Stimulated activated CD8-positive, alpha-beta memory T cell treated with anti-CD3 and anti-CD28 coated beads, Interleukin-12 subunit alpha, Interleukin-12 subunit beta, amount 100 ng/mL, for 24 hours (primary cell): ENCODE data around the gene GIT2.
"Not testable (repeated sequence)": the region's sequence is repeated elsewhere in the genome, so short reads cannot be mapped to it uniquely, and the experiment has no call there.

ENCODE experiments used
- DNase-seq: peaks from one replicate; pipeline ENCODE4 v3.0.0-alpha.2; 2020; ENCODE audit errors: extremely low read depth

GIT2 gene

DNA sequence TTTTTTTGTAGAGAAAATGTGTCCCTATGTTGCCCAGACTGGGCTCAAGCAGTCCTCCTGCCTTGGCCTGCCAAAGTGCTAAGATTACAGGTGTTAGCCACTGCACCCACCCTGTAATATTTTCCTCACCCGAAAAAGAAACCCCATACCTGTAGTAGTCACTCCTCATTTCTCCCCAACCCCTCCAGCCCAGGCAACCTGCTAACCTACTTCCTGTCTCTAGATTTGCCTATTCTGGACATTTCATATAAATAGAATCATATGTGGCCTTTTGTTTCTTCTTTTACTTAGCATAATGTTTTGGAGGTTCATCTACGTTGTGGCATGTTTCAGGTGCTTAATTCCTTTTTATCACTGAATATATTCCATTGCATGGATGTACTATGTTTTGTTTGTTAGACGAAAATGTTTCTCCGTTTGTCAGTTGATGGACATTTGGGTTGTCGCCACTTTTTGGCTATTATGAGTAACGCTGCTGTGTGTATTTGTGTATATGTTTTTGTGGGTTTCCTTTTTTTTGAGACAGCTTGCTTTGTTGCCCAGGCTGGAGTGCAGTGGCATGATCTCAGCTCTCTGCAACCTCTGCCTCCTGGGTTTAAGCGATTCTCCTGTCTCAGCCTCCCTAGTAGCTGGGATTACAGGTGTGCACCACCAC lies 9.3 kb upstream of the GIT2 start:
- no peak for DNase-seq

DNA sequence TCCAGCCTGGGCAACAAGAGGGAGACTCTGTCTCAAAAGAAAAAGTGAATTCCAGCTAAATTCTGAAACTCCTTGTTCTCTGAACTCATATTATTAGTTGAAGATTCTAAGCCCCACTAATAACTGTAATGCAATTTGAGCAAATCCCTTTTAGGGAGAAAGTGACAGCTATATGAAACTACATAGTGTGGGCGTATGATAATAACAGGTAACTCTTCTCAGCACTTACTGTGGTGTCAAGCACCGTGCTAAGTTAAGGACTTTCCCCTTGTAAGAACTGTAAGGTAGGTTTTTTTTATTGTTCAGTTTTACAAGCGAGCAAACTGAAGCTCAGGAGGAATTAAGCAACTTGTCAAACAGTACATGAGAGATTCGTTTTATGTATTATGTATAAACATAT lies 8.4 kb upstream of the GIT2 start:
- no peak for DNase-seq

DNA sequence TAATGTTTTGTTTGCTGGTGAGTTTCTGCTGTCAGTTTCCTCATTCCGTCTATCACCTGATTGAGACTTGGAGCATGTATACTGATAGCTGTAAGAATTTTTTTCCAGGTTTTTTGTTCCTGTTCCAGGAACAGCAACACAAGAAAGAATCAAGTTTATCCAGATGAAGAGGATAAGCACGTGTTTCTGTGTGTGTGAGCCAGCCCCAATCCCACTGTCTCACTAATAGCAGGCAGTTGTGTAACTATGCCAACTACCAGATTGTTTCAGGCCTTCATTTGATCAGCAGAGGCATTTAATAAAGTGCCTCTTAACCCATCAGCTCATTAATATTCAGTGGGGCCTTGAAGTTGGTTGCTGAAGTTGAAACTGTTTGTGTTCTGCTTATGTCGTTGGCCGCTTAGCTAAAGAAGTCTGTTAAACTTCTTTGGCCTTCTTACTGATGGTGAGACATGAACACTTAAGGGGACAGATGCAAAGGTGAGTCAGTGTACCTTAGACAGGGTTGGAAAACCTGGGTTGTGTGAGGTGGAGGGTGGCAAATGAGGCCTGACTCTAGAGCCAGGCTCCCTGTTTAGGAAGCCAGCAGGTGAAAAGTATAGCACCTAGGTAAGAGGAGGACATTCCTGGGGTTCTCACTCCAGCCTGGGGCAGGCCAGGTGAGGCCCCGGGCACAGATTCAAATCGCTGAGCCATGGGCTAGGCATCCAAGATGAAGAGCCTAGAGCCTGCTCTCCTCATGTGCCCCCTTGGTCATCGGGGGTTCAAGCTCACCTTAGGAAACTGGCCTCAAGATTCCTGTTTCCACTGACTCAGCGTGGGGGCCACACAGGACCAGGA lies 6.7 kb upstream of the GIT2 start:
- no peak for DNase-seq

DNA sequence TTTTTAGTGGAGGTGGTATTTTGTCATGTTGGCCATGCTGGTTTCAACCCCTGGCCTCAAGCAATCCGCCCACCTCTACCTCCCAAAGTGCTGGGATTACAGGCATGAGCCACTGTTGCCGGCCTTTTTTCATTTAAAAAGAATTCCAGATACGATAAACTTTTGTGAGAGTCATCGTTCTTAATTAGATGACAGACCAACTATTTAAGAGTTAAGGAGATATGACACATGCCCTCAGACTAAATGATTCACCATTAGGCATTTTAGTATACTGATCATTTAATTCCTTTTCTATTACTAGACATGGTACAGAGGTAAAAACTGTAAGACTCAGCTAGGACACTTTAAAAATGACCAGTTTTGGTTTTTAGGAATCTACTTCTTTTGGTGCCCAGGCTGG lies 5.4 kb upstream of the GIT2 start:
- no peak for DNase-seq

DNA sequence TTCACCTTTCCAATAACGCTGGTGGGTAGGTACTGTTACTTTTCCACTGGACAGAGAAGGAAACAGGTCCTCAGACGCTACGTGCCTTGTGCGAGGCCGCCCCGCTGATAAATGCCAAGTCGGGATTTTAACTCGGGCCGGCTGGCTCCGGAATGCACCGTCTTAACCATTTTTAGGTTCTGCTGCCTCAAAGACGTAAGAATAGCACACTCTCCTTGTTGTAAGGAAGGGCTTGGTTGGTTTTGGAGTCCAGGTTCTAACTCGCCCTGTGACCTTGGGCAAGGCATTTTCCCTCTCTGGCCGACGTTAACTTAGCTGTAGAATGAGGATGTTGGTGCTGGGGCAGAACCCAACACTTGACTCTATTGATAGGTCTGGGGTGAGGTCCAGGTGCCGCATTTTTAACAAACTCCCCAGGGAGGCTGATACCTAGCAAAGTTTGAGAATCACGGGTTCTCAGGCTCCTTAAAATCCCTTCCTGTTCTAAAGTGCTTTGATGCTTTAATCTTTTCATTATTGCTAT lies 3.9 kb upstream of the GIT2 start:
- no peak for DNase-seq

DNA sequence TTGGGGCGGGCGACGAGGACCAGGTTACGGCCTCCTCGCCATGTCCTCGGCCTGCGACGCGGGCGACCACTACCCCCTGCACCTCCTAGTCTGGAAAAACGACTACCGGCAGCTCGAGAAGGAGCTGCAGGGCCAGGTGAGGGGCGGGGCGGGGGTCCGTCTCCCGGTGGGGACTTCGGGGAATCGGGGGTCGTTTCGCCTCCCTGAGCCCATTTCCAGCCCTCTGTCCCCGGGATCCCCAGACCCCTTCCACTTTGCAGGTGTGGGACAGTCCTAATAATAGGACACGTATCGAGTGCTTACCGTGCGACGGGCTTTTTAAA lies 3.4 kb upstream of the GIT2 start:
- no peak for DNase-seq

DNA sequence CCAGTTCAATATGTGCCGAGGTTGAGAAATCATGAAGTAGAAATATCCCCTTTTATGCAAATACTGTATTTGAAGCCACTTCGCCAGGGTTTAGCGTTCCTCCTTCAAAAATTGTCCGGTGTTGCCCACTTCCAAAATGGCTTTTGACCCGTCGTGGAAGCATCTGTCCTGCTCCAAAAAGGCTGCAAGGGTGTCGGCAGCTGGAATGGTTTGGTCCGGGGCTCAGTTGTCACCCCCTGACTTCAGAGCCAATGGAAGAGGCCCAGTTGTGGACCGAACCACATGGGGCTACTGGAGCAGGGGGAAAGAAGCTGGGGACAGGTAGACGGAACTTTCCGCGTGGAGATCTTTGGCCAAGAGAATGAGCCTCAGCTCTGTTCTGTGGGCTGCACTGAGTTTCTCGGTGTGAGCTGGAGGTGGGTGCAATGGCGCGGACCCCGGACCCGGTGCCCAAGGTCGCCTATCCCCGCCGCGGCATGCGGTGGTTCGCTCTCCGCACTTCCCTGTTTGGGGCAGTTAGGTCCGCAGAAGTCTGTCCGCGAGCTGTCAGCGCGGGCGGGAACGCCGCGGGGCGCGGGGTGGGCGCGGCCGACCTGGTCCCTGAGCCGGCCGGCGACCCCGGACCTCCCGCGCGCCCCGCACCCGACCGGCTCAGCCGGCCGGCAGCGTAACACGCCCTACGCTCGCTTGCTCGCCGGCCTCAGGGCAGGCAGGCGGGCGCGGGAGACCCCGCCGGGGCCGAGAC lies 2.9 kb upstream of the GIT2 start, which contains the start of gene ANKRD13A:
Gene ANKRD13A (plus strand): TSS at position 527 of the 745 bp plus-strand sequence. CDS start 259 bp downstream, outside the sequence.
- DNase-seq = peak; percentile 57

DNA sequence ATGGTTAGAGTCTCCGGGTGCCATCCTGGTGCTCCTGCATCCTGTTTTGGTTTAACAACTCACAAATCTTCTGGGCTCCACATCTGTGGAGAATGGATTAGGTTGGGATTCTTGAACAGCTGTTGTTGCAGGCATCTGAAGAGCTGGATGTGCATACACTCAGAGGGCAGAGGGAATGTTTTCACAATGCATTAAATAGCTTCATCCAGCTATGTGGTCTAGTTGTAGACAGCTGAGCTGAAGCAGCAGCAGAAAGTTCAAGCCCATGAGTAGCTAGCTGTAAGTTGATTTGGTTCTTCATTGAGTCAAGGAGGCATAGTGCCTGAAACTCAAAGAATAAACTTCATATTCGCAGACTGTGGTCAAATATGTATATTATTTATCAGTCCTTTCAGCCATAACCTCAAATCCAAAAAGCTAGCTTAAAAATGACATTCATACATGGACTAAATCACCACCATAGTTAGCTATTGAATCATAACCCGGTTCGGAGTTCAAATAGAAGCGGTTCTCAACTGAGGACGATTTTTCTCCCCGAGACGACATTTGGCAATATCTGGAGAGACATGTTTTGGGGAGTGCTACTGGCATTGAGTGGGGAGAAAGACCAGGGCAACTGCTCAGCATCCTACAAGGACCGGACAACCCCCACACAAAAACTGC lies 2.2 kb upstream of the GIT2 start:
- DNase-seq = no peak

DNA sequence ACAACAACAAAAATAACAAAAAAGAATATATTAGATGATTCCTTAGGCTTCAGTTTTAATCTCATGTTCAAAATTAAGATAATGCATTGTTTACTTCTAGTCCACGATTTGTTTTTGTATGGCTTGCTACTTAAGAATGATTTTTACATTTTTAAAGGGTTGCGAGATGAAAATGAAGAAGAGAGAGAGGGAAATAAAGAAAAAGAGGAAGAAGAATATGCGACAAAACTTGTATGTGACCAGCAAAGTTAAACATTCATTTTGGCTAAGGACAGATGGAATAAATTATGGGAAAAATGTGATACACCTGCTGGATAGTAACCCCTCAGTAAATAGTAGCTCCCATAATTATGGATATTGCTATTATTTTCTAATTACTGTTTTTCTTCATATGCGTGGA lies 1.2 kb upstream of the GIT2 start:
- no peak for DNase-seq

DNA sequence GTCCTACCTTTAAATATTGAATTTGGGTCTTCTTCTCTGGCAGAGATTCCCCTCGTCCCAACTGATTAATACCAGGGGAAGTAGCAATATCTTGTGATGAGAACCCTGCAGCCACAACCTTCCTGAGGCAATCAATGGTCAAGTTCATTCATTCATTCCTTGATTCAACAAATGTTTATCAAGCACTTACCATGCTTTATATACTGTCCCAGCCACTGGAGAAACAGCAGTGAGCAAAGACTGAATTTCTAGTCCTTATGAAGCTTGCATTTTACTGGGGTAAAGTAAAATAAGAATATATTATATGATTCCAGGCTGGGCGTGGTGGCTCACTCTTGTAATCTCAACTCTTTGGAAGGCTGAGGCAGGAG lies 300 bp upstream of the GIT2 start:
- DNase-seq = no peak

DNA sequence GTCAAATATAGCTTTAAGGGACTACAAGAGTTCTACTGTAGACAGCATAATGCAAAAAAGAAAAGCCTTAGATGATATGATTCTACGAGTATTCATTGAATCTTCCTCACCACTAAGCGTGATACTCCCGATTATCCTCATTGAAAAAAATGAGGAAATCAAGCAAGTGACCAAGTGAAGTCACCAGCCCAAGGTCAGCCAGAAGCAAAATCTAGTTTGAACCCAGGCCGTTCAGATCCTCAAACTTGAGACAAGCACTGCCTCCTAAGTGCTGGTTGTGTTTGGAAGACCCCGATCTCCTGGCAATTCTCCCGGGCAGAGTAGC lies 845 bp downstream of the GIT2 start:
- no peak for DNase-seq

DNA sequence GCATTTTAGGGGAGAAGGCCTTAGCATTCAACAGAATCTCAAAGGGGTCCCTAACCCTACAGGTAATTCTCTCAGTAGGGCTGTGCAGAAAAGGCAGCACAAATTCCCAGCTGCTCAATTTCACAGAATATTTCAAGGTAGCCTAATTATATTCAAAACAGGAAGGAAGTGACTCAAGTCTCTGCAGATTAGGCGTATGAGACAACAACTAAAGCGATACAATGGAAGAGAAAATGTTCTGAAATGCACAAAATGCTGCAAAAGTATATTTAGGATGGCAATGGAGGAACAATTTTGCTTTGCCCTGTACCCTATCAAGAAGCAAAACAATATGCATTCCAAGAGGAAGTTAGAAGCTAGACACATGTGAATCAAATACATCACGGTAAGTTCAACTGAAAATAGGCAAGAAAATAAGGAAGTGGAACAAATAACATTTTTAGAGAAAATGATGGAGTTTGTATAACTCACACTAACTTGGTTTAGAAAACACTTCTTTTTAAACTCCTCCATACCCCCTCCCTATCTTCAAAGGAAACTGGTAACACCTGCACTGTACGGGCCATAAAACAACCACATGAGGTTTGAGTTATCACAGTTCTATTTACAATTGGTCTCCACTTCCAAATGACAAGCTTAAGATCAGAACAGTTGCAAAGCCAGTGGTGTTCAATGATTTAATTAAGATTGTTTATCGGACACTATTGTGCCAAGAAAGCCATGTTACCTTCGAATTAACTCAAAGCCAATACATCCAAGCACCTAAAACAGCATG lies 1.6 kb downstream of the GIT2 start:
- DNase-seq = no peak

DNA sequence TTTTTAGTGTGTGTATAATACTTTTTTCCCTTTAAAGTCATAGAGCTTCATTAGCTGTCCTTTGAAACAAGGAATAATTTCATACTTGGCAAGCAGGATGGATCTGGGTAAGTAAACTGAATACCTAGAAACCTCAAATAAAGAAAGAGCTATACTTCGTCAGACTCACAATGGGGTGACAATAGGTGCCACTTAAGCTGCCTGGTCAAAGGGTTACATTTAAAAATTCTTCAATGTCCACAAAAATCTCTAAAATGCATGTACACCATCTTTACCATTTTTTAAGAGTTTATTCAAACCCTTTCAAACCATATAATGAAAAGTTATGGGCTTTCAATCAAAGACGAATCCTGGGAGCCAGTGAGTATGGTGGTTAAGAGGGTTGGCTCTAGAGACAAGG lies 3.1 kb downstream of the GIT2 start:
- DNase-seq = no peak

DNA sequence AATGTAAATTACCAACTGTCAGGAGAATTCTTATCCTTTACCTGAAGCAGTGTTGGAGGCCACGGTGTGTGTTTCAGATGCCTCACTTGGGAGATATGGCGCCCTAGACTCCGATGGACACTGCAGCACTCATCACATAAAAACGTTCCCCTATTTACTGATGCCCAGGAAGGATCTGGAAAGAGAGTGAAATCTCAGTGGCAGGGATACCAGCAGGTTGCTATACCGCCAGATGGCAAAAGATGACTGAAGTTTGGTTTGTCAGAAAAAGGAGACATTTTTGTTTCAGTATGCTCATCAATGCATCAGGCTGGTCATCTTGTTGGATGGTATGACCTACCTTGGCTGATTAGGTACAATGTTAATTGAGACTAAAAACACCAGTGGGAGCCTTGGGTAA lies 4.6 kb downstream of the GIT2 start:
- DNase-seq = no peak

DNA sequence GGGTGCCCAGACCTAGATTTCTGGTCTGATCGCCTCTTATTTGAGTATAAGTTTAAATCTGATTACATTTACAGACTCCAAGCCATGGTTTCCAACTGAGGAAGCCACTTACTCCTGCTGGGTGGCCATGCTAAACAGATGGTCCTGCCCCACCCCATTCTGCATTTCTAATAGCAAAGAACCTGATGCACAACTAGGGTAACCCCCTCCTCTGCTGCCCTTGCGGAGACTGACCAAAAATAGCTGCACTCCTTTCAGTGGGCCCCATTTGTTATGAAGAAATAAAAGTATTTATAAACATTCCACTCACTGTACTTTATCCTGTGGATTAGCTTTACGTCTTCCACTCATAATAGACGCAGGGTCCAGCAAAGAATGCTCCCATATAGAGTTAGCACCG lies 6.8 kb downstream of the GIT2 start:
- DNase-seq = no peak

DNA sequence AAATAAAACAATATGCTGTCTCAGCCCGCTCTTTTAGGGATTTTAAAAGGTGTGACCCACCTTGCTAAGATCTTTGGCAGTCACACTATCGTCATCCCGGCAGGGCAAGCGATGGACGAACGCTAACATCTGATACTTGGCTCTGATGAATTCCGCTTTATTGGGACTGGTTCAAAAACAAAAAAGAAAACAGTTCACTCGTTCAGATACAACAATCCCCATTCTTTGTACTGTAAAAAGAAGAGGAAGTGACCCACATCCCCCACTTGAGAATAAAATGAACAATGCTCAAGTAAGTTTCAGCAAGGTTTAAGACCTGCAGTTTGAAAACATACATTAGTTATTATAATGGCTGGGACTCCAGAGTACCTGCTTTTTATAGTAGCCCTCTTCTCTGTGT lies 7.3 kb downstream of the GIT2 start:
- DNase-seq = no peak

DNA sequence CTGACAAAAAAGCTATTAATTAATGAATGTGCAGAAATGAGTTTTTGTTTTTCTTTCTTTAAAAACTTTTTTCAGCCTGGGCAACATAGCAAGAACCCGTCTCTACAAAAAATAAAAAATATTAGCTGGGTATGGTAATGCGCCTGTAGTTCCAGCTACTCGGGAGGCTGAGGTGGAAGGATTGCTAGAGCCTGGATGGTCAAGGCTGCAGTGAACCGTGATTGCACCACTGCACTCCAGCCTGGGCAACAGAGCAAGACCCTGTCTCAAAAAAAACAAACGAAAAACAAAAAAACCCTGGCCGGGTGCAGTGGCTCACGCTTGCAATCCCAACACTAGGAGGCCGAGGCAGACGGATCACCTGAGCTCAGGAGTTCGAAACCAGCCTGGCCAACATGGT lies 7.9 kb downstream of the GIT2 start:
- no peak for DNase-seq

DNA sequence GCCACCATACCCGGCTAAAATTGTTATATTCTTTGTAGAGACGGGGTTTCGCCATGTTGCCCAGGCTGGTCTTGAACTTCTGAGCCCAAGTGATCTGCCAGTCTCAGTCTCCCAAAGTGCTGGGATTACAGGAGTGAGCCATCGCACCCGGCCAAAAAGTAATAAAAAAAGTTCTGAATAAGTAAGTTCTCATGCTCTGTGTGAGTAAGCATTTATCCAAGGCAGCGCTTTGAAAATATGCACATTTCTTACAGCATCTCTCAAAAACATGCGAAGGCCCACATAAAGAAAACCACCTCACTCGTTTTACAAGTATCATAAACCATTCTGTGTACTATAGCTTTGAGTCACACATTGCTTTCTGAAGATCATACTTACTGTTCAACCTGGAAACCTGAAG lies 8.6 kb downstream of the GIT2 start:
- no peak for DNase-seq

DNA sequence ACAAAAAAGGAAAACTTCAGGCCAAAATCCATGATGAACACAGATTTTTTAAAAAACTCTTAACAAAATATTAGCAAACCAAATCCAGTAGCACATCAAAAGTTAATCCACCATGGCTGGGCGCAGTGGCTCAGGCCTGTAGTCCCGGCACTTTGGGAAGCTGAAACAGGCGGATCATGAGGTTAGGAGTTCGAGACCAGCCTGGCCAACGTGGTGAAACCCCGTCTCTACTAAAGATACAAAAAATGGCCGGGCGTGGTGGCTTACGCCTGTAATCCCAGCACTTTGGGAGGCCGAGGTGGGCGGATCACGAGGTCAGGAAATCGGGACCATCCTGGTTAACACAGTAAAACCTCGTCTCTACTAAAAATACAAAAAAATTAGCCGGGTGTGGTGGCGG lies 9.9 kb downstream of the GIT2 start:
- not testable (repeated sequence) for DNase-seq

DNA sequence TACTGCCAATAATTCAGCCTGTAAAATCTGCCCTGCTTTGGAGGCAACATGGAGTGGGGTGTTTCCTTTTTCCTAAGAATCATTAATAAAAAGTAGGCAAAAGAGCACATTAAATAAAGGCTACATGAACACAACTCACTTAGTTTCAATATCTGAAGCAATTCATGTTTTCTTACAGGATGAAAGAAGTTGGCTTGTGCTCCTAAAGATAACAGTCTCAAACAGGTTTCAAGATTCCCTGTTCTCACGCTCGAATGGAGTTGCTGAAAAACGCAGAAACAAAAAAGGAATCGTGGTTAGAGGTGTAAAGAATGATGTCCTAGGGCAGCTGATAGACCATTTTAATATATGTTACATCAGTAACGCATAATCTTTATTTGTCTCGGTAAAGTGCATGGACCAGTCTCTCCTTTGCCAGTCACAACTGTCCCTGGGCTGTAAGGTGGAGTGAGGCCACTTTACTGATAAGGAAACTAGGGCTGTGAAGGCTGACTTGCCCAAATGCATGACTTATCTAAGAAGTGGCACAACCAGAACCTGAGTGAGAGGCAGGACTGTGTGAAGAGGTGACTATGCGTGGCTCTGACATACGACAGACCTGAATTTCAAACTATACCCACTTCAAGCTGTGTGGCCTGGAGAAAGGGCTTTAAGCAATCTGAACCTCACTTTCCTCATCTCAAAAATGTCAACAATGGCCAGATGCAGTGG lies 12.6 kb downstream of the GIT2 start:
- no peak for DNase-seq

DNA sequence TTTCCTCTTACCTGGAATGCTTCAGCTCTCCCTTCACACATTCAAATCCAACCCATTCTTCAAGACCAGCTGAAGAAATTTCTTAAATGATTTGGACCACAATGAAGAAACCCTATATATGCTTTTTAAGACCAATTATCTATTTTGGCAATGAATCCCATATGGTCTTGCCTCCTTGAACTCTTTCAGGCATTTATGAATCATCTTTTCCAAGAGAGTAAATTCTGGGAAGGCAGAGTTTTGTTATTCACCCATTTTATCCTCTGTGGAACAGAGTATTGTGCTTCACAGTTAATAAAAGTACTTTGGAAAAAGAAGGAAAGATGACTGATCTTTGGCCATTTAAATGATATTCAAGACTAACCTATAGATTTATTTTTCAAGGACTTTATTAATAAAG lies 14.0 kb downstream of the GIT2 start:
- DNase-seq = no peak
